ENCODE data around the gene ZNF224.

- TF ChIP-seq CTCF (IDR thresholded peaks at IDR 0.05), result no peak
- TF ChIP-seq EP300 (IDR thresholded peaks at IDR 0.05), result no peak
- no peak for TF ChIP-seq POLR2A (IDR thresholded peaks at IDR 0.05)
These were observed 2.1 kb upstream of the ZNF224 start for GRCh38 chr19:44092108-44092507.

Data from tibial nerve (tissue), 4 donors.